HG02610 (cell line): ENCODE results near the gene PALM.

Source experiments
- ATAC-seq: cut with Tn5 transposase; IDR thresholded peaks from one replicate; pipeline ENCODE4 v1.9.1; 2021; ENCODE audit warnings: mild to moderate bottlenecking, moderate library complexity; ENCODE audit not compliant: unreplicated experiment

PALM gene

DNA sequence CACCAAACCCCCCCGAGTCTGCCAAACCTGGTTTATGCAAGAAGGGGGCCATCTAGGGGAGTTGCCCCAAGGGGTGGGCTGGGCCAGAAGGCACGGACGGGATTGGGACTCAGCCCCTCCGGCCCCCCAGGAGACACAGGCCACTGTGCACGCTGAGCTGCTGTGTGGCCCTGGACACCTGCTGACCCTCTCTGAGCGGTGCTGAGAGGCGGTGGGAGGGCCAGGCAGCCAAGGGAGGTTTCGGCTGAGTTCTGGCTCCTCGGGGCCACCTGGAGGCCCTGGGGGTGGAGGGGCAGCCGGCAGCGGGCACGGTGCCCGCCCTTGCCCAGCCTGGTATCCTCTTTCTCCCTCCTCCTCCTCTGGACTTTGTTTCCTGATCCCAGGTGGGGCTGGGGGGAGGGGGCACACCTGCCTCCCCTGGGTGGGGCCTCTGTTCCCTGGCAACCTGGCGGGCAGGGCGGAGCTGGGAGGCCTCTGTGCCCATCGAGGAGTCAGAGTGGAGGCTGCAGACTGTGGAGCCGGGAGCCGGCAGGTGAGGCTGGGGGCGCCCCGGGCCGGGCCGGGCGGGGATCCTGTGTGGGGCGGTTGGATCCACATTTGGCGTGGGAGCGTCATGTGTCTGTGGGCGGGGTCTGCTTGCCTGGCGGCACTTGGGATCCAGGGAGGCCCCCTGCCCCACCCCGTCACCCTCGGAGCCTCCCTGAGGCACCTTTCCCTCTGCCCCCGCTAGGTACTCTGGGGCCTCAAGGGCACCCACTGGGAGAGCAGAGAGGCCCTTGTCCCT, 42.1 kb downstream of the PALM start, which contains the start of gene MISP:
MISP (plus strand) TSS at position 473 of the 784 bp plus-strand sequence. CDS start 5,835 bp downstream, outside the sequence.
- no peak for ATAC-seq

DNA sequence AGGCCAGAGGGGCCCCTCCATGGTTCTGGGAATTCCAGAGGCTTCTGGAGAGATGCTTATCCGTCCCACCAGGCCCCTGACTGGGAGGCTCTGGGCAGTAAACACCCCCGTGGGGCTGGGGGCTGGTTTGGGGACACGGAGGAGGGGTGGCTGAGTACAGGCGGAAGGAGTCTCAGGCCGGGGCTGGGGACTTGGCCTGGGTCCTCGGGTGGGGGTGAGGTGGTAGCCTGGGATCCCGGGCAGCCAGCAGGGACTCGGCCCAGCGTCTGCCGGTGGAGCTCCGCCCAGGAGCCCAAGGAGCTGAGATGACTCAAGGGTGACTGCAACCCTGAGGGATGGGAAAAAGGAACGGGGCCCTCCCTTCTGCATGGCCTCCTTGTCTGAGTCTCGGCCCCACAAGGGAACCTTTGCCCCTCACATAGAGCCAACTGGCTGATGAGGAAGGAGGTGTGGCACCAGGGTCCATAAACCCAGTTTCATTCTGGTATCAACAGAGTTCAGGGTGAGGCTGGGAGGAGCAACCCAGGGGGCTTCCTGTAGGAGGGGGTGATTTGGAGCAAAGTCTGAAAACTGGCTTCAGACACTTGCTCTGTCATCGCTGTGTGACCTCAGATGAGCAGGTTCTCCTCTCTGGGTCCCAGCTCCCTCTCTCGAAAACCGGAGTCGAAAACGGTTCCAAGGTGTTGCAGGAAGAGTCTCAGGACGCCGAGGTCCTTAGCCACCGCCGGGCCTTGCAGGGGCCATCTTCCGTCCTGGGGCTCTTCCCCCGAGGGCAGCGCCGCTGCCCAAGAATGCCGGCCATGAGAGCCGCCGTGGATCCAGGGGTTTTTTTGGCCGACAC, 43.0 kb downstream of the PALM start:
- no peak for ATAC-seq

DNA sequence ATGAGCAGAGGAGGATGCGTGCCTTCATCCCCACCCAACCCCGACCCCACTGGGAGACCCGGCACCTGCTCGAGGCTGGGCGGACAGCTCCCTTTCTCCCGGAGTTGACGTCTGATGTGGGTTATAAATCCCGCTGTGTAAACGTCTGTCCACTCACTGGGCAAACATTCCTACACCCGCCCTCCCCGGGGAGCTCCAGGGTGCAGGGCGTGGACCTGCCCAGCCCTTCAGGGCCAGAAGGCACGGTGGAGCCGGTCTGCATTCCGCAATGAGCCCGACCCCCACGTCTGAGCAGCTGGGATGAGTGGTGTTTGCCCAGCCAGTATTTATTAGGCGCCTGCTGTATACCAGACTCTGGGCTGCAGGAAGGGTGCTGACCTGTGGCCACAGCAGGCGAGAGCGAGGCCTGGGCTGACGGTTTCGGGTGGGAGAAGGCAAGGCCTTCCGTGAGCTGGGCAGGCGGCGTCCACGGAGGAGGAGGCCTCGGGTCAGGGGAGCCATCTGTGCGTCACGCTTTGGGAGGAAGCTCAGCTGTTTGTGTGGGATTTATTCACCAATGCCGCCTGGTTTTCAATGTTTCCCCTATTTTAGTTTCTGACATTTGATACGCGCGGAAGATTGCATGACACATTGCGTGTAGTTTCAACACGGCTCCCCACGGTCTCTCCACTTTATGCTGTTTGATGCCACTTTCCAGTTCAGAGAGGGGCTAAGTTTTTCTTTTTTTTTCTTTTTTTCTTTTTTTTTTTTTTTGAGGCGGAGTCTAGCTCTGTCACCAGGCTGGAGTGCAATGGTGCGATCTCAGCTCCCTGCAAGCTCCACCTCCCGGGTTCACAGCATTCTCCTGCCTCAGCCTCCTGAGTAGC, 44.1 kb downstream of the PALM start:
- no peak for ATAC-seq

DNA sequence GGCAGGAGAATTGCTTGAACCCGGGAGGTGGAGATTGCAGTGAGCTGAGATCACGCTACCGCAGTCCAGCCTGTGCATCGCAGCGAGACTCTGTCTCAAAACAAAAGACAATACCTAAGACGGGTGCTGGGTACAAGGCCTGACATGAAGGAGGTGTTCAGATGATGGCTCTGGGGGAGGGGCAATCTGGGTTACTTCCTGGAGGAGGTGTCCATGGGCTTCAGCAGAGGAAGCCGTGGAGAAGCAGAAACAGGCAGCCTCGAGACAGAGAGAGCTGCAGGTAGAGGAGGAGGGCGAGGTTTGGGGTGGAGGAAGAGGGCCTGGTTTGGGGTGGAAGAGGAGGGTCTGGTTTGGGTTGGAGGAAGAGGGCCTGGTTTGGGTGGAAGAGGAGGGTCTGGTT, 45.8 kb downstream of the PALM start:
- no peak for ATAC-seq

DNA sequence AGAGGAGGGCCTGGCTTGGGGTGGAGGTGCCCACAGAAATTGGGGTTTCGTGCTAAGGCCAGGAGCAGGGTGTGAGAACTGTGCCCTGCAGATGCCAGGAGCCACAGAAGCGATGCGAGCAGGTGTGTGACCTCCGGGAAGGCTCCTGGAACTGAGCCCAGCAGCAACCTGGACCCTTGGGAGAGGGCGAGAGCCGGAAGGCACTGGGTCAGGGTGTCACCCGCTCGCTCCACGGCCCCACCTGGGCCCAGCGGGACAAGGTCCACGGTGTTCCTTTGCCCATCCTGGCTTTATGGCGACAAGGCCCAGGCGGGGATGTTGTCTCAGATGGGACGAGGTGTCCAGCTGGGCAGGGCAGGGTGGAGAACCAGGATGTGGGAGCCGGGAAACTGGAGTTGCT, 46.3 kb downstream of the PALM start:
- ATAC-seq = no peak

DNA sequence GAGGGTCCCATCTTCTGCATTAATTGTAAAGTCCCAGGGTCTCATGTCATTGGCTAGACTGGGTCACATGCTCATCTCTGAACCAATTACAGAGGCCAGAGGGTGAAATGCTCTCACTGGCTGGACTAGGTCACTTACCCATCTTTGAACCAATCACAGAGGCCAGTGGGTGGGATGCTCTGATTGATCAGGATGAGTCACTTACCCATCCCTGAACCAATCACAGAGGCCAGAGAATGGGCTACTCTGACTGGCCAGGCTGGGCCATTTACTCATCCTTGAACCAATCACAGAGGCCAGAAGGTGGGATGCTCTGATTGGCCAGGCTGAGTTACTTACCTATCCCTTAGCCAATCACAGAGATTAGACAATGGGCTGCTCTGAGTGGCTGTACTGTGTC, 47.5 kb downstream of the PALM start:
- ATAC-seq = no peak

DNA sequence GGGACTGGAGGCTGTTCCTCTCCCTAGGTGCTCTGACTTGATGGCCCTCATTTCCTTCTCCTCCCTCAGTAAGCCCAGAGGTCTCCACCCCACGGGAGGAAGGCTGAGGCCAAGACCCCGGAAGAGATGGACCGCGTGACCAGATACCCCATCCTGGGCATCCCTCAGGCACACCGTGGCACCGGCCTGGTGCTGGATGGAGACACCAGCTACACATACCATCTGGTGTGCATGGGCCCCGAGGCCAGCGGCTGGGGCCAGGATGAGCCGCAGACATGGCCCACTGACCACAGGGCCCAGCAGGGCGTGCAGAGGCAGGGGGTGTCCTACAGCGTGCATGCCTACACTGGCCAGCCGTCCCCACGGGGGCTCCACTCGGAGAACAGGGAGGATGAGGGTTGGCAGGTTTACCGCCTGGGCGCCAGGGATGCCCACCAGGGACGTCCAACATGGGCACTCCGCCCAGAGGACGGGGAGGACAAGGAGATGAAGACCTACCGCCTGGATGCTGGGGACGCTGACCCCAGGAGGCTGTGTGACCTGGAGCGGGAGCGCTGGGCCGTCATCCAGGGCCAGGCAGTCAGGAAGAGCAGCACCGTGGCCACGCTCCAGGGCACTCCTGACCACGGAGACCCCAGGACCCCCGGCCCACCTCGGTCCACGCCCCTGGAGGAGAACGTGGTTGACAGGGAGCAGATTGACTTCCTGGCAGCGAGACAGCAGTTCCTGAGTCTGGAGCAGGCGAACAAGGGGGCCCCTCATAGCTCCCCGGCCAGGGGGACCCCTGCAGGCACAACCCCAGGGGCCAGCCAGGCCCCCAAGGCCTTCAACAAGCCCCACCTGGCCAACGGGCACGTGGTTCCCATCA, 48.3 kb downstream of the PALM start:
- no peak for ATAC-seq

DNA sequence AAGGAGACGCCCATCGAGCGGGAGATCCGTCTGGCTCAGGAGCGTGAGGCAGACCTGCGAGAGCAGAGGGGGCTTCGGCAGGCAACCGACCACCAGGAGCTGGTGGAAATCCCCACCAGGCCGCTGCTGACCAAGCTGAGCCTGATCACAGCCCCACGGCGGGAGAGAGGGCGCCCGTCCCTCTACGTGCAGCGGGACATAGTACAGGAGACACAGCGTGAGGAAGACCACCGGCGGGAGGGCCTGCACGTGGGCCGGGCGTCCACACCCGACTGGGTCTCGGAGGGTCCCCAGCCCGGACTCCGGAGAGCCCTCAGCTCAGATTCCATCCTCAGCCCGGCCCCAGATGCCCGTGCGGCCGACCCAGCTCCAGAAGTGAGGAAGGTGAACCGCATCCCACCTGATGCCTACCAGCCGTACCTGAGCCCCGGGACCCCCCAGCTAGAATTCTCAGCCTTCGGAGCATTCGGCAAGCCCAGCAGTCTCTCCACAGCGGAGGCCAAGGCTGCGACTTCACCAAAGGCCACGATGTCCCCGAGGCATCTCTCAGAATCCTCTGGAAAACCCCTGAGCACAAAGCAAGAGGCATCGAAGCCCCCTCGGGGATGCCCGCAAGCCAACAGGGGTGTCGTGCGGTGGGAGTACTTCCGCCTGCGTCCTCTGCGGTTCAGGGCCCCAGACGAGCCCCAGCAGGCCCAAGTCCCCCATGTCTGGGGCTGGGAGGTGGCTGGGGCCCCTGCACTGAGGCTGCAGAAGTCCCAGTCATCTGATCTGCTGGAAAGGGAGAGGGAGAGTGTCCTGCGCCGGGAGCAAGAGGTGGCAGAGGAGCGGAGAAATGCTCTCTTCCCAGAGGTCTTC, 49.3 kb downstream of the PALM start:
- no peak for ATAC-seq

DNA sequence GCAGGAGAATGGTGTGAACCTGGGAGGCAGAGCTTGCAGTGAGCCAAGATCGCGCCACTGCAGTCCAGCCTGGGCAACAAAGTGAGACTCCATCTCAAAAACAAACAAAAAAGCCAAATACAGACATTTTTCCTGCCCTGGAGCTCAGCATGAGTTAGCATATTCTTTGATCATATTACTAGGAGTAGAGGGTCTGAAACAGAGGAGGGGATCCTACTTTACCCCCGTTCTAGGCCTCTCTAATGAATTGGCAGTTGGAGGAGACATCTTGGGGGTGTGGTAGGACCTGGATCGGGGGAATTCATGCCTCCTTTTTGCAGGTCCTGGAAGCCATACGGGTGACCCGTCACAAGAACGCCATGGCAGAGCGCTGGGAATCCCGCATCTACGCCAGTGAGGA, 54.4 kb downstream of the PALM start:
- ATAC-seq = no peak

DNA sequence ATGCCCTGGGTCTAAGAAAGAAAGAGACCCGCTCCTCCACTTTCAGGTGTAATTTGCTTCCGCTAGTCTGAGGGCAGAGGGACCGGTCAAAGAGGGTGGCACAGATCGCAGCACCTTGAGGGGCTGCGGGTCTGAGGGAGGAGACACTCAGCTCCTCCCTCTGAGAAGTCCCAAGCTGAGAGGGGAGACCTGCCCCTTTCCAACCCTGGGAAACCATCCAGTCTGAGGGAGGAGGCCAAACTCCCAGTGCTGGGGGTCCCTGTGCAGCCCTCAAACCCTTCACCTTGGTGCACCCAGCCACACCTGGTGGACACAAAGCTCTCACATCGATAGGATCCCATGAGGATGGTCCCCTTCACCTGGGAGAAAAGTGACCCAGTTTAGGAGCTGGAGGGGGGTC, 55.1 kb downstream of the PALM start:
- ATAC-seq = no peak

DNA sequence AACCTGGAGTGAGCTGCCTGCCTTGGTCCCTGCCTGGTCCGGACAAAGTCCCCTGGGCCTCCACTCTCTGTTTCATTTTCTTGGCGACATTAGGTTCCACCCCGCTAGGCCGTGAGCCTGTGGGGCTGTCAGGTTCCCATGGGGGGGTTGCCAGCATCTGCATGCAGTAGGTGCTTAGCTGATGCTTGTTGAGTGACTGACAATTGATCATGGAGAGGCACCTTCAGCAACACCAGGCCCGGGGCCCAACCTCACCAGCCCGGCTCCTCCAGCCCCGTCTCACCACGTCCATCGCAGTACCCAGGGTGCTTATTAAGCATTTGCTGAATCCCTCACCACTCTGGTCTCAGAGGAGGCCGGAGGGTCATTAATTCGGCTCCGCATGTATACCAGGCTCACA, 55.6 kb downstream of the PALM start:
- no peak for ATAC-seq

DNA sequence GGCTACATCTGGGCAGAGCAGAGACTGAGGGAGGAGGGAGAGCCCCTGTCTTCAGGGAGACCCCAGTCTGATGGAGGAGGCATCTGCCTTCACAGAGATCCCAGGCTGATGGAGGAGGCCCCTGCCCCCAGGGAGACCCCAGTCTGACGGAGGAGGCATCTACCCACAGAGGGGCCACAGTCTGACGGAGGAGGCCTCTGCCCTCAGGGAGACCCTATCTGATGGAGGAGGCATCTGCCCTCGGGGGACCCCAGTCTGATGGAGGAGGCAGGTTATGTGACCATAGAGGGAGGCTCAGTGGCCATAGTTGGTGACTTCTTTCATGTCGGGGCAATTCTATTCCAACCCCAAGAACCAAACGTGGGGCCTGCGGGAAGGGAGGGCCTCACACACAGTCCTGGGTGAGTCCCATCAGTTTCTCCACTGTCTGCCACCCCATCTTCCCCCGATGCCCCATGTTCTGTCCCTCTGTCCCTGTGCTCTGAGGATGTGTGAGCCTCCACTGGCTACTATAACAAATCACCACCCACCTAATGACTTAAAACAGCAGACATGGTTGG, 56.5 kb downstream of the PALM start:
- ATAC-seq = no peak

DNA sequence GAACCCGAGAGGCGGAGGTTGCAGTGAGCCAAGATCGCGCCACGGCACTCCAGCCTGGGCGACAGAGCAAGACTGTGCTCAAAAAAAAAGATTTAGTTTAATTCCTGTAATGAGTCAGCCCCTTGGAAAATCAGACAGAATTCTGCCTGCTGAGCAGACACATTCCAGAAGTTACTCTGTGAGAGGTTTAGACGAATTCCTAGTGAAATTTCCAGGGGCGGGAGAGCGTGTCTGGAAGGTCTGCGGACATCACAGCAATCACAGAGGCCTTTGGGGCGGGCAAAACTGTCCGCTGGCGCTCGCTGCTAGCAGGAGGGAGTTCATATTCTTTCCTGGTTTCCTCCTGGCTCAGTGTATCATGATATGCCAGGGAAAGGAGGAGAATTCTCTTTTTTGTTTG, 59.7 kb downstream of the PALM start:
- ATAC-seq = no peak

DNA sequence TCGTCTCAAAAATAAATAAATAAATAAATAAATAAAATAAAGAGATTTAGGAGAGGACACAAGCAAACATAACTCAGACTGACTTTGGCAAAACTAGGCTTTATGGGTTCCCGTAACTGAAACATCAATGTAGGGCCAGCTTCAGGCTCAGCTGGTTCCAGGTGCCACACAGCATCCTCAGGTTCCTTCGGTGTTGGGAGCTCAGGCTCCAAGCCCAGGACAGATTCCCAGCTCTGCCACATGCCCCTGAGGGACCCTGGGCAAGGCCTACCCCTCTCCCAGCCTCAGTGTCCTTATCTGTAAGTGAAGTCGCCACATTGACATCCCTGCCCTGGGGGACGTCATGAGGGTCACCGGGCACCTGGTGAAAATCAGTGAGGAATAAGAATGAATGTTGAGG, 60.9 kb downstream of the PALM start:
- no peak for ATAC-seq

DNA sequence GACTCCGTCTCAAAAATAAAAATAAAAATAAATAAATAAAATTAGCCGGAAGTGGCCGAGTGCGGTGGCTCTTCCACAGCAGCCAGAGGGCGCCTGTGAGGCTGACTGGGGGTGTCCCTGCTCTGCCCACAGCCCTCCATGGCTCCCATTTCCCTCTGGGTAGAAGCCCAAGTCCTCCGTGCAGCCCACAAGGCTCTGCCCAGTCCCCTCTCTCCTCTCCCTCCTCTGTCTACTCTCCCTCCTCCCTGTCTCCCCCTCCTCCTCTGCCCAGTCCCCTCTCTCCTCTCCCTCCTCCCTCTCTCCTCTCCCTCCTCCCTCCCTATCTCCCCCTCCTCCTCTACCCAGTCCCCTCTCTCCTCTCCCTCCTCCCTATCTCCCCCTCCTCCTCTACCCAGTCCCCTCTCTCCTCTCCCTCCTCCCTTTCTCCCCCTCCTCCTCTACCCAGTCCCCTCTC, 62.6 kb downstream of the PALM start:
- no peak for ATAC-seq

DNA sequence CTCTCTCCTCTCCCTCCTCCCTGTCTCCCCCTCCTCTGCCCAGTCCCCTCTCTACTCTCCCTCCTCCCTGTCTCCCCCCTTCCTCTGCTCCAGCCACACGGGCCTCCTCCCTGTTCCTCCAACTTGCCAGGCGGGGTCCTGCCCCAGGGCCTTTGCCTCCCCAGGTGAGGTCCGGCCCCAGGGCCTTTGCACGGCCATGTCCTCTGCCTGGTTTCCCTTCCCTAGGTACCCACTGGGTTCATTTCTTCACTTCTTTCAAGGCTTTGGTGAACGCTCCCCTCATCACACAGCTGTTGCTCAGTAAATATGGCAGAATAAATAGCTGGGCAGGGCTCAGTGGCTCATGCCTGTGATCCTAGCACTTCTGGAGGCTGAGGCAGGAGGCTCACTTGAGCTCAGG, 63.3 kb downstream of the PALM start:
- no peak for ATAC-seq

DNA sequence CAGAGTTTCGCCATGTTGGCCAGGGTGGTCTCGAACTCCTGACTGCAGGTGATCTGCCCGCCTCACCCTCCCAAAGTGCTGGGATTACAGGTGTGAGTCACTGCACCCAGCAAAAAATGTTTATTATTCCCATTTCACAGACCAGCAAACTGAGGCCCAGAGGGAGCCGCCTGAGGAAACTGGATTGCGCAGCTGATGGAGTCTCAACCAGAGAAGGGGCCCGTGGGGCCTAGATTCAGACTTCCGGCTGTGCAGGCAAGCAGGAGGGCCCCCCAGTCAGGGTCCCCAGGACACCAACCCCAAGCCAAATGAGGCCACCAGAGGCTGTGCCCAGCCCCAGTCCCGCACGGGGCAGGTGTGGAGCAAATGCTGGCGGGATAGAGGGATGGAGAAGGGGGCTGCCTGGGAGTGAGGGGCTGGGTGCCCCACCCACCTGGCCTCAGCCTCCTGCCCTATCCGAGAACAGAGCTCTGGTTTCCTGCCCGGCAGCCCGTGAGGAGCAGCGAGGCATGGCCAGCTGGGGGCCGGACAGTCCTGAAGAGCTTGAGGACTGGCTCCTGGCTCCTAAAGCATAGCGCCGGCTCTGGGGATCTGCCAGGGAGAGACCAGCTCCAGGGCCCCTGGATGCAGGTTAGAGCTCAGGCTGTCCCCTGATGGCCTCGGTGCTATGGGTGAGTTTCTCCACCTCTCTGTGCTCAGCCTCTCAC, 64.1 kb downstream of the PALM start:
- no peak for ATAC-seq

DNA sequence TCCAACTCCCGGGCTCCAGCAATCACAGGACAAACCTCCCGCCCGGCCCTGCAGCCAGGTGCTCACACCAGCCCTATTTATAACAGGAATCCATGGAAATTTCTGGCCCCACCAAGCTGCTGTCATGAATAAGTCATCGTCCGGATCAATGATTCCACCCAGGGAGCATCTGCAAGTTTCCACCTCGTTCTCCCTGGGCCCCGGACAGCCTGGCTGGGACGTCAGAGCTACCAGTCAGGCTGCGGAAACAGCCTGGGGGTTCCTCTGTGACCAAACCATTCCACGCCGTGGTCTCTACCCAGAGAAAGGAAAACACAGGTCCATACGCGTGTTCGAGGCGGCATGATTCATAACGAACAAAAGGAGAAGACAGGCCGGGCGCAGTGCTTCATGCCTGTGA, 67.8 kb downstream of the PALM start:
- ATAC-seq = no peak
